OCI-LY1 (cell line): ENCODE data around the gene GOLGB1.

ENCODE experiments used
- H2AFZ ChIP-seq: fragments of 200-600 bp; sonication (generic), shearing (Covaris generic); 2 replicates; pipeline ENCODE4 v1.6.0; 2014; ENCODE audit warnings: antibody characterized with exemption, mild to moderate bottlenecking, low read length
- H3F3A ChIP-seq: fragments of 200-600 bp; sonication (generic), shearing (Covaris generic); 2 replicates; pipeline ENCODE4 v1.6.0; 2014; ENCODE audit warnings: mild to moderate bottlenecking, antibody characterized with exemption, low read length, moderate library complexity; ENCODE audit not compliant: insufficient read depth
- H3K27ac ChIP-seq: fragments of 200-600 bp; sonication (generic); 2 replicates; pipeline ENCODE4 v1.5.1; 2014; ENCODE audit warnings: low read length, mixed run types, mild to moderate bottlenecking, low read depth; ENCODE audit not compliant: poor library complexity, severe bottlenecking
- H3K27me3 ChIP-seq: fragments of 200-600 bp; sonication (generic); 2 replicates; pipeline ENCODE4 v1.6.0; 2014; ENCODE audit warnings: antibody characterized with exemption, mild to moderate bottlenecking, low read length, moderate library complexity; ENCODE audit not compliant: insufficient read depth
- H3K36me3 ChIP-seq: fragments of 200-600 bp; sonication (generic); 2 replicates; pipeline ENCODE4 v1.6.1; 2014; ENCODE audit warnings: mild to moderate bottlenecking, antibody characterized with exemption, low read length, moderate library complexity, mixed read lengths; ENCODE audit not compliant: insufficient read depth
- H3K4me1 ChIP-seq: fragments of 200-600 bp; sonication (generic); 2 replicates; pipeline ENCODE4 v1.5.1; 2014; ENCODE audit warnings: mild to moderate bottlenecking, low read length, moderate library complexity; ENCODE audit not compliant: insufficient read depth, severe bottlenecking
- H3K4me2 ChIP-seq: fragments of 200-600 bp; sonication (generic), shearing (Covaris generic); 2 replicates; pipeline ENCODE4 v1.6.1; 2014; ENCODE audit warnings: low read length
- H3K4me3 ChIP-seq: fragments of 200-600 bp; sonication (generic); 2 replicates; pipeline ENCODE4 v1.5.1; 2014; ENCODE audit warnings: low read length, low read depth, mild to moderate bottlenecking, mixed read lengths; ENCODE audit not compliant: poor library complexity, severe bottlenecking
- H3K79me2 ChIP-seq: fragments of 200-600 bp; shearing (Covaris generic); 2 replicates; pipeline ENCODE4 v1.6.1; 2016; ENCODE audit warnings: mixed run types, low read length, mixed read lengths; ENCODE audit not compliant: insufficient read depth
- H3K9ac ChIP-seq: fragments of 200-600 bp; sonication (generic), shearing (Covaris generic); 2 replicates; pipeline ENCODE4 v1.6.1; 2014; ENCODE audit warnings: mild to moderate bottlenecking, low read length, mixed read lengths
- H3K9me2 ChIP-seq: fragments of 200-600 bp; sonication (generic), shearing (Covaris generic); 2 replicates; pipeline ENCODE4 v1.6.1; 2014; ENCODE audit warnings: low read depth, mild to moderate bottlenecking, low read length, mixed read lengths
- H3K9me3 ChIP-seq: fragments of 200-600 bp; shearing (Covaris generic); 2 replicates; pipeline ENCODE4 v1.6.1; 2014; ENCODE audit warnings: low read length, mixed read lengths
- H4K20me1 ChIP-seq: fragments of 200-600 bp; sonication (generic), shearing (Covaris generic); 2 replicates; pipeline ENCODE4 v1.6.0; 2016; ENCODE audit warnings: mild to moderate bottlenecking, low read length; ENCODE audit not compliant: insufficient read depth
- EZH2 ChIP-seq: fragments of 200-600 bp; sonication (generic), shearing (Covaris generic); IDR thresholded peaks from 2 replicates; pipeline ENCODE4 v1.8.0; 2017; ENCODE audit warnings: borderline replicate concordance, mixed run types, mild to moderate bottlenecking, antibody characterized with exemption, low read length, moderate library complexity, mixed read lengths
- TF ChIP-seq, protein P1 (sequence below): fragments of 200-600 bp; sonication (generic), shearing (Covaris generic); IDR thresholded peaks from 2 replicates; pipeline ENCODE4 v1.5.1; 2017; ENCODE audit warnings: mild to moderate bottlenecking, antibody characterized with exemption, low read length, moderate library complexity, mixed read lengths

The GOLGB1 gene, protein sequence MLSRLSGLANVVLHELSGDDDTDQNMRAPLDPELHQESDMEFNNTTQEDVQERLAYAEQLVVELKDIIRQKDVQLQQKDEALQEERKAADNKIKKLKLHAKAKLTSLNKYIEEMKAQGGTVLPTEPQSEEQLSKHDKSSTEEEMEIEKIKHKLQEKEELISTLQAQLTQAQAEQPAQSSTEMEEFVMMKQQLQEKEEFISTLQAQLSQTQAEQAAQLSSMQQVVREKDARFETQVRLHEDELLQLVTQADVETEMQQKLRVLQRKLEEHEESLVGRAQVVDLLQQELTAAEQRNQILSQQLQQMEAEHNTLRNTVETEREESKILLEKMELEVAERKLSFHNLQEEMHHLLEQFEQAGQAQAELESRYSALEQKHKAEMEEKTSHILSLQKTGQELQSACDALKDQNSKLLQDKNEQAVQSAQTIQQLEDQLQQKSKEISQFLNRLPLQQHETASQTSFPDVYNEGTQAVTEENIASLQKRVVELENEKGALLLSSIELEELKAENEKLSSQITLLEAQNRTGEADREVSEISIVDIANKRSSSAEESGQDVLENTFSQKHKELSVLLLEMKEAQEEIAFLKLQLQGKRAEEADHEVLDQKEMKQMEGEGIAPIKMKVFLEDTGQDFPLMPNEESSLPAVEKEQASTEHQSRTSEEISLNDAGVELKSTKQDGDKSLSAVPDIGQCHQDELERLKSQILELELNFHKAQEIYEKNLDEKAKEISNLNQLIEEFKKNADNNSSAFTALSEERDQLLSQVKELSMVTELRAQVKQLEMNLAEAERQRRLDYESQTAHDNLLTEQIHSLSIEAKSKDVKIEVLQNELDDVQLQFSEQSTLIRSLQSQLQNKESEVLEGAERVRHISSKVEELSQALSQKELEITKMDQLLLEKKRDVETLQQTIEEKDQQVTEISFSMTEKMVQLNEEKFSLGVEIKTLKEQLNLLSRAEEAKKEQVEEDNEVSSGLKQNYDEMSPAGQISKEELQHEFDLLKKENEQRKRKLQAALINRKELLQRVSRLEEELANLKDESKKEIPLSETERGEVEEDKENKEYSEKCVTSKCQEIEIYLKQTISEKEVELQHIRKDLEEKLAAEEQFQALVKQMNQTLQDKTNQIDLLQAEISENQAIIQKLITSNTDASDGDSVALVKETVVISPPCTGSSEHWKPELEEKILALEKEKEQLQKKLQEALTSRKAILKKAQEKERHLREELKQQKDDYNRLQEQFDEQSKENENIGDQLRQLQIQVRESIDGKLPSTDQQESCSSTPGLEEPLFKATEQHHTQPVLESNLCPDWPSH (N-terminal part only)

DNA sequence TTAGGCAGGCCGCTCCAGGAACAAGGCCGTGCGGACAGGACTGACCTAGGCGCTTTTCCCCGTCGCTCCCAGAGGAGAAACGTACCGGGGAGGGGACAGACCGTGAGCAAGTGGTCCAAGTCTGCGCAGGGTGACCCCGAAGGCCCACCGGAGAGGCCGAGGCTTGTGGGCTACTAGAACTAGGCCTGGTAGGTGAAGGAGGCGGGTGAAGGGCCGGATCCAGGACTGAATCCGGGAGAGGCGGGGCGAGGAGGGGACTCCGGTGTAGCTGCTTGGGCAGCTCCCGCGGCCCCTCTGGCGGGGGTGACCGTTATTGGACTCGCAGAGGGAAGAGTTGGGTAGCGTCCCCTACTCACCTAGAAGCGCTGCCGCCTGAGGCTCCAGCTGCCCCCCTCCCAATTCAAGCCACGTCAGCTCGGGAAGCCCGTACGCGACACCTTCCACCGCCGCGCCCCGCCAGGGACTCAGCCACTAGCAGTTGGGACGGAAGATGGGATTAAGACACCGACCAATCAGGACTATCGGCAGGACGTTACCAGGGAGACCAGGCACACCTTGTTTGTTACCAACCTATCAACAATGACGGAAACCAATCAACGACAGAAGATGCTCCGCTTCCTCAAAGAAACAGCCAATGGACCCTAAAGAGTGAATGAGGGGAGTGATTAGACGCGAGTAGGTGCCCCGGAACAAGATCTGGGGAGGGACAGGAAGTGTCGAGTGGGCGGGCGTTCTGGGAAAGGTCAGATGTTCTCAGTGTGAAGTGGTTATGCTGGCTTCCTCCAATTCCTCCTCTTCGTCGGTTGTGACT is at the start of gene GOLGB1:
TSS of gene GOLGB1 (minus strand) at position 466 of the 811 bp plus-strand sequence. CDS start 18,770 bp downstream, outside the sequence.
- no peak within 1 kb of the TSS for H3K27ac ChIP-seq
- TF ChIP-seq, protein P1, sequence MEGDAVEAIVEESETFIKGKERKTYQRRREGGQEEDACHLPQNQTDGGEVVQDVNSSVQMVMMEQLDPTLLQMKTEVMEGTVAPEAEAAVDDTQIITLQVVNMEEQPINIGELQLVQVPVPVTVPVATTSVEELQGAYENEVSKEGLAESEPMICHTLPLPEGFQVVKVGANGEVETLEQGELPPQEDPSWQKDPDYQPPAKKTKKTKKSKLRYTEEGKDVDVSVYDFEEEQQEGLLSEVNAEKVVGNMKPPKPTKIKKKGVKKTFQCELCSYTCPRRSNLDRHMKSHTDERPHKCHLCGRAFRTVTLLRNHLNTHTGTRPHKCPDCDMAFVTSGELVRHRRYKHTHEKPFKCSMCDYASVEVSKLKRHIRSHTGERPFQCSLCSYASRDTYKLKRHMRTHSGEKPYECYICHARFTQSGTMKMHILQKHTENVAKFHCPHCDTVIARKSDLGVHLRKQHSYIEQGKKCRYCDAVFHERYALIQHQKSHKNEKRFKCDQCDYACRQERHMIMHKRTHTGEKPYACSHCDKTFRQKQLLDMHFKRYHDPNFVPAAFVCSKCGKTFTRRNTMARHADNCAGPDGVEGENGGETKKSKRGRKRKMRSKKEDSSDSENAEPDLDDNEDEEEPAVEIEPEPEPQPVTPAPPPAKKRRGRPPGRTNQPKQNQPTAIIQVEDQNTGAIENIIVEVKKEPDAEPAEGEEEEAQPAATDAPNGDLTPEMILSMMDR: no peak
- TF ChIP-seq EZH2: no peak
- no peaks in the 10 kb centered on the region for H3K36me3 ChIP-seq
- peaks cover 10% of the 10 kb centered on the region; the same call in 1 of the 2 replicates for H3K79me2 ChIP-seq
- peak within 1 kb of the TSS; percentile 94 for H3K4me3 ChIP-seq
- H3K9me2 ChIP-seq: no peaks in the 10 kb centered on the region
- no peaks in the 10 kb centered on the region for H3K9me3 ChIP-seq
- H4K20me1 ChIP-seq: no peaks in the 10 kb centered on the region
- H3F3A ChIP-seq: no peaks in the 10 kb centered on the region
- H3K4me2 ChIP-seq: peak within 1 kb of the TSS; percentile 95
- H2AFZ ChIP-seq: 0 out of 2 replicates have a peak within 1 kb of the TSS, but pooled peaks have one; percentile 52
- no peaks in the 10 kb centered on the region for H3K27me3 ChIP-seq
- H3K4me1 ChIP-seq: peaks cover 21% of the 10 kb centered on the region
- peak within 1 kb of the TSS; percentile 86 for H3K9ac ChIP-seq

DNA sequence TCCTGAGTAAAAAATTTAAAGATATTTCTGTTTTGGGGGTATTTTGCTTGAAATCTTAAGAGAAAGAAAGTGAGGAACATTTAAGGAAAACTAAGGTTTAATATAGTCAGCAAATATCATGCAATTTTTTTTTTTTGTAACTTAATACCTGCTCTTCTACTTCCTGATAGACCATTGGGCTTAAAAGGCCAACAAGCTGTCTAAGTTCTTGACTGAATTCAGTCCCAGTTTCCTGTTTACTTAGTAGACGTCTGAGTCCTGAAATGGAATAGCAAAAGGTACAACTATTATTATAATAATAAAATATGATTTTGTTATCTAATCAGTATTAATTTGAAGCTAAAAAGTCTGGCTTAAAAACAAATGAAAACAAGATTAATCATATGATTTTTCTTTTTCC is 47.4 kb upstream of the GOLGB1 start:
- no peaks in the 10 kb centered on the region for H3K9me3 ChIP-seq
- H3K9ac ChIP-seq: no peak overlapping the region
- no peak overlapping the region for H3K4me2 ChIP-seq
- H2AFZ ChIP-seq: no peak overlapping the region
- H3K4me1 ChIP-seq: peaks cover 20% of the 10 kb centered on the region
- no peaks in the 10 kb centered on the region for H3F3A ChIP-seq
- no peaks in the 10 kb centered on the region for H4K20me1 ChIP-seq
- TF ChIP-seq EZH2: no peak
- TF ChIP-seq, protein P1: no peak
- H3K79me2 ChIP-seq: no peaks in the 10 kb centered on the region
- no peaks in the 10 kb centered on the region for H3K9me2 ChIP-seq
- H3K4me3 ChIP-seq: no peak overlapping the region
- H3K27ac ChIP-seq: no peak overlapping the region
- H3K27me3 ChIP-seq: no peaks in the 10 kb centered on the region
- peaks cover 66% of the 10 kb centered on the region for H3K36me3 ChIP-seq
